Right lung (tissue), 5 donors: ENCODE measurements around the gene FAF2. TPM values are rescaled to one million over a fixed set of nuclear protein-coding genes. Genes with fewer than 3 reads are reported as not detected.

Experiments used
- DNase-seq, 2 donors: peaks; one replicate each; pipeline ENCODE4 v3.0.0-alpha.2; 2013
- polyA plus RNA-seq, 5 donors: library from polyadenylated mRNA; unstranded; fragments of 120-200 nt; gene quantifications; one replicate each; pipeline versions ENCODE4 v1.2.1 to v1.2.3, GENCODE V29; 2013; ENCODE audit warnings: inconsistent platforms in 1 of 5, low replicate concordance in 1 of 5; ENCODE audit not compliant: insufficient read length in 5 of 5, insufficient read depth in 1 of 5

The FAF2 gene
- polyA plus RNA-seq, 5 donors, result 41.9 to 55.9 (median 51.2) TPM

DNA sequence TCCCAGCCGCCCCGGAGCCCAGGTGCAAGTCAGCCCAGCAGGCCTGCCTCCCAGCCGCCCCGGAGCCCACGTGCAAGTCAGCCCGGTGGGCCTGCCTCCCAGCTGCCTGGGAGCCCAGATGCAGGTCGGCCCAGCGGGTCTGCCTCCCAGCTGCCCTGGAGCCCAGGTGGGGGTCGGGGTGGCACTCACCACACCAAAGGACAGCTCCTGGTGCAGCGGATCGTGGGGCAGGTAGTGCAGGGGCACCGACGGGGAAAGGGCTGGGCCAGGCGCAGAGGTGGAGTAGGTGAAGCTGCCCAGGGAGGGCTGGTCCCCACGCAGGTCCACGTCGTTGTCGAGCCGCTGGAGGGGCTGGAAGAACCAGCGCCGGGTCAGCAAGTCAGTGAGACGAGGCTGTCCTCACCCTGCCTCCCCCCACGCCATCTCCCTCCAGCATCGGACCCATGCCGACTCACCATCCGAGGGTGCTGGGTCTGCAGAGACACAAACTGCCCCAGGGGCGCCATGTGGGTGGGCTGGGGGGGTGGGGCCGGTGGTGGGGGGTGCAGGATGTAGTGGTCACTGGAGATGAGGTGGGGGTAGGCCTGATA is 82.3 kb downstream of the FAF2 start:
- no peak for DNase-seq

DNA sequence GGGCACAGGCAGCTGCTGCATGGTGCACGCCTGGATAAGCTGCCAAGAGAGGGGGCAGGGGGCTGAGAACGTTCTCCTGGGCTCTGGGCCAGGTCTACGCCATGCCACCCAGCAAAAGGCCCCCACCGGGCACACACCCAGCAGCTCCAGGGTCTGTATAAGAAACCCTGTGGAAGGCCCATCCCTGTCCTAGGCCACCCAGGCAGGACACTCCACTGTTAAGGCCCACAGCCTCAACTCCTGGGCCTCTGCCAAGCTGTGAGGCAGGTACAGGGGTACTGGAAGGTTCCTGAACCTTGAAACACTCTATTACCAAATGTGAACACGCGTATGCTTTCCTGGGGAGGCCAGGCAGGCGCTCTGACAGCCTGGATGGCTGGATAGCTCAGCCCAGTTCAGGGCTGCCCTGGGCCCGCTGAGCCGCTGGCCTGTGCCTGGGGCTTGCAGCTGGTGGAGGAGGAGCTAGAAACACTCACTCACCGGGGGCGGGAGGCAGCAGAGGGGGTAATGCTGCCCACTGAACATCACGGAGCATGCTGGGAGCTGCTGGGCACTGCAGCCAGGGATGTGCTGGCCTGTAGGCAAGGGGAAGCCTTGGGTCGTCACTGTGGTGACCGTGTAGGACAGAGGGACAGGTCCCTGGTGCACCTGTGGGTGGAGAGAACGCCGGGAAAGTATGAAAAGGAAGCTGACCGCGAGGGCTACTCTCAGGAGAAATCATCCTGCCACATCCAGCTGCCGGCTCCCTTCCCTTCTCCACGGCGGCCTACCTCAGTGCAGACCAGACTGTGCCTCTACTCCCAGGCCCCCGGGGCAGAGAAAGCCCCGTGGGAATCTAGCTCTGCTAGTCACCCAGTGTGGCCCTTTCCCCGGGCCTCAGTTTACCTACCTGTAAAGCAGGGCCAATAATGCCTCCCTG is 83.1 kb downstream of the FAF2 start:
- DNase-seq, result peak in 1 of 2 donors; percentile 17

DNA sequence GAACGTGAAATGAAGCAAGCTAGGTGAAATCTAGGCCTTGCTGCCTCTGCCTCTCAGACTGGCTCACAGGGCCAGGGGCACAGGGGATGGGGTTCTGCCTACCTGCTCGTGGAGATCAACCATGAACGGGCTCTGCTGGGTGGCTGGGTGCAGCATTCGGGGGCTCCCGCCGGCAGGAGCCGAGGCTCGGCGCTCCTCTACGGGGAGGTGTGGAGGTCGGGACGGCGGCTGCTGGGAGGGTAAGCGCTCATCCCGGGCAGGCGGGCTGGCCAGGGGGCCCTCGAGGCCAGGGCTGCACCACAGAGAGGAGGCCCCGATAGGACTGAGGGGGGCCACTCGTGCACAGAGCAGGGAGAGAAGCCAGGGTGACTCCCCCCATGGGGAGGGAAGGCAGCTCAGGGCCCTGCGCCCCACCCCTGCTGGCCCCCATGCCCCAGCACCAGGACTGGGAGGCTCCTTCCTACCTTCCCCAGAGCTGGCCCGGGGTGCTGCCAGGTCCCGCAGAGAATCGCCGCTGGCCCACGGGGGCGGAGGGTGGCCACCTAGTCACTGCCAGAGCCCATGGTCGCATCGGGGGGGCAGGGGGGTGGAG is 83.8 kb downstream of the FAF2 start:
- DNase-seq, result no peak

DNA sequence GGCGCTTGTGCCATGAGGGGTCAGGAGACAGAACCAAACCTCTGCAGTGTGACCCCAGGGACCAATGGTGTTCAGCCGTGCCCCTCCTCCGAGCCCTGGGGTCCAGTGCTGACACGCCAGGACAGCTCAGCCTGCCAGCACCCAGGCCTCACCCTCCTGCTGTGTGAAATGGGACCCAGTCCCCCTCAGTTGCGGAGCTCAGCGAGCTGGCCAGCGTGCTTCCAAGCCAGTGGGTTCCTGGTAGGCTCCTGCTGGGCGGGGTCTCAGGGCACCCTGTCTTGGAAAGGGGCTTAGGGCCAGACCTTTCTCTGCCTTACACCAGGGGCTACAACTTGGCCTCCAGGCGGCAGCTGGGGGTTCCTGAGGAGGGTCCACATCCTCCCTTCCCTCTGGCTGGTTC is 84.6 kb downstream of the FAF2 start:
- DNase-seq, result no peak

DNA sequence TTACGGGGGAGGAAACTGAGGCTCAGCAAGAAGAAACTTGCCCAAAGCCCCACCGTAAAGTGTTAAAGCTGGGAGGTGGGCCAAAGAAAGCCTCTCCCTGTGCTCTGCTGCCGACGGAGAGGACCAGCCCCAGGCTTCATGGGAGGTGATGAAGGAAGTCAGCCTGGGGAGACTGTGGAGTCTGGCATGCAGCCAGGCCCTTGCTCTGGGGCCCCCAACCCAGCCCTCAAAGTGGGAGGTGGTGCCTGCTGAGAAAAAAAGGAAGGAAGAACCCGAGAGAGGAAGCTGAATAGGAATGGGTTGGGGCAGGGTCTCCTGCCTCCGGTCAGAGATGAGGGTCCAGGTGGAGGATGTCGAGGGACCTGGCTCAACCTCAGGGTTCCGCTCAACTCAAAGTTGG is 85.2 kb downstream of the FAF2 start:
- DNase-seq, result peak in 1 of 2 donors; percentile 29

DNA sequence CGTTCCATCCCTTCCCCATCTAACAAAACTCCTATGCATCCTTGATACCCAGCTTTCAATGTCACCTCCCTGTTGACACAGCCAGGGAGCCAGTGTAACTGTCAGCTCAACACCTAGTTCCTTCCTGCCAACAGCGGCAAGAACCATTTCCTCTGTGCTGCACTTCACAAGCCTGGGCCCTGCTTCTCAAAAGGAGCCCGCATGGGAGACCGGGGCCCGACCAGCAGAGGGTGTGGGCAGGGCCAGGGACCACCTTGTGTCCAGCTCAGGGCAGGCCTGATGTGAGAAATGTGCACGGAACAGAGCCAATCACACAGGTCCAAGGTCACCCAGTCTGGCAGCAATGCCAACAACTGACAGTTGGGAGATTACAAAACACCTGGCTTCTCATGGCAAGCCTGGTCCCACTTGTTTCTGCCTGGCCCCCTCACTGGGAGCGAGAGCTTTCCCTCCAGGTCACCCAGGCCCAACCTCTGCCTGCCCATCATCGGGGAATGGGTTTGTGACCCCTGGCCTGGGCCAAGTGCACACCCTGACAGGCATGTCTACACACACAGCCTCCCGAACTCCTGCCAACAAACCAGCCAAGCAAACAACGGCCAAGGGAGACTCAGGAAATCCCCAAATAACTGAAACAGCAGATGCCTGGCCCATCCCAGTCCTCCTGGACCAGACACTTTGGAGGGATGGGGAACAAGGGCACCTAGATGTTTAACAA is 85.9 kb downstream of the FAF2 start:
- peak; percentile 8 to 19 for DNase-seq

DNA sequence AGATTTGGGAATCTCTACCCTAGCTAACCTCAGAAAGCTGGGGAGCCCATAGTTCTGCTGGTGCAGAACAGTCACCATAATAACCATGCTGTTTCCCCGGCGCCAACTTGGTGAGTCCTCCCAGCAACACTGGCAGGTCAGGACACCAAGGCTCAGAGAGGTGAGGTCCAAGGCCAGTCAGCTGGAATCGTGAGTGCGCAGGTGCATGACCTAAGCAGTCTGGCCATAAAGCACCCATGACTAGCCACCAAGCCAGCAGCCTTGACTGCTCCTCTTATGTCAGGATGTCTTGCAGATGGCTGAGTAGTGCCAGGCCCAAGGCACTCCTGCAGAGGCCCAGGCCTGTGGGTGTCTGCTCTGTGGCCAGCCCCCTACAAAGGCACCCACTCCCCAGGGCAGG is 86.5 kb downstream of the FAF2 start:
- DNase-seq, result no peak

DNA sequence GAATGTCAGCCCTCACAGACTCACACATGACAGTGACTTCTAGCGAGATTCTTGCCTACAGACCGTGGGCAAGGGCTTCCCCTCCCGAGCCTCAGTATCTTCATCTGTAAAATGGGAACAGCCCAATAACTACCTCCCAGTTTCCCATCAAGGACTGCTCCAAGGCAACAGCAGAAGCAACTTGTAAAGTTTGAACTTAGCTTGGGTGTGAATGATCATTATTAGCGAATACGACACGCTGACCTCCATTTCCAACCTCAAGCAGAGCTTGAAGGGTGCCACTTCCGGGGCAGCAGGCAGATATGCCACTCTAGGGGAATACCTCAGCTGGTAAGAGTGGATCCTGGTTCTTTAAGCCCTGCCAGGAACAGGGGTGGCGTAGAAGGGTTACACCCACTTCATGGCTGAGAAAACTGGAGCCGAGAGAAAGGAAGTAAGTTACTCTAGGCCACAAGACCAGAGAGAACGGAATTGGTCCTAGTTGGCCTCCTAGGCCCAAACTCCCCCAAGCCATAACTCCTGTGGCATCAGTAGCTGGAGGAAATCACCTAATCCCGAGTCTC is 87.0 kb downstream of the FAF2 start:
- DNase-seq, result peak; percentile 15 to 17

DNA sequence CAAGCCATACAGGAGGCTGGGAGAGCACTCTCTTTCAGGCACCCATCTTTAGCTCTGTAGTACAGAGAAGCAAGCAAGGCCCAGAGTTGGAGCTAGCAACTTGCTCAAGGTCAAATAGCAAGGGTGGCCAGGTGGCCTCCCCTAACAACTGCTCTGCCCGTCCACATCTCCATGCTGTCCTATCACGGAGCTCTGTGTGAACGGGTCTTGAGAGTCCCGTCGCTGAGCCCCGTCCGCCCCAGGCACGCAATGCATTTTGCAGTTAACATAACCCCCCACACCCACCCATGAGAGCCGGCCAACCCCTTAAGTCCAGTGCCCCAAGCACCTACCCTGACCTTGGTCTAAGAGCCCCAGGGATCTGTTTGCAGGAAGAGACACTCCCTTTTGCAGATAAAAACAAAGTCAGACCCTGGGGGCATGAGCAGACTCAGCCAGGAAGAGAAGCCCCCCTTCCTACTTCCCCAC is 87.5 kb downstream of the FAF2 start:
- peak; percentile 7 for DNase-seq

DNA sequence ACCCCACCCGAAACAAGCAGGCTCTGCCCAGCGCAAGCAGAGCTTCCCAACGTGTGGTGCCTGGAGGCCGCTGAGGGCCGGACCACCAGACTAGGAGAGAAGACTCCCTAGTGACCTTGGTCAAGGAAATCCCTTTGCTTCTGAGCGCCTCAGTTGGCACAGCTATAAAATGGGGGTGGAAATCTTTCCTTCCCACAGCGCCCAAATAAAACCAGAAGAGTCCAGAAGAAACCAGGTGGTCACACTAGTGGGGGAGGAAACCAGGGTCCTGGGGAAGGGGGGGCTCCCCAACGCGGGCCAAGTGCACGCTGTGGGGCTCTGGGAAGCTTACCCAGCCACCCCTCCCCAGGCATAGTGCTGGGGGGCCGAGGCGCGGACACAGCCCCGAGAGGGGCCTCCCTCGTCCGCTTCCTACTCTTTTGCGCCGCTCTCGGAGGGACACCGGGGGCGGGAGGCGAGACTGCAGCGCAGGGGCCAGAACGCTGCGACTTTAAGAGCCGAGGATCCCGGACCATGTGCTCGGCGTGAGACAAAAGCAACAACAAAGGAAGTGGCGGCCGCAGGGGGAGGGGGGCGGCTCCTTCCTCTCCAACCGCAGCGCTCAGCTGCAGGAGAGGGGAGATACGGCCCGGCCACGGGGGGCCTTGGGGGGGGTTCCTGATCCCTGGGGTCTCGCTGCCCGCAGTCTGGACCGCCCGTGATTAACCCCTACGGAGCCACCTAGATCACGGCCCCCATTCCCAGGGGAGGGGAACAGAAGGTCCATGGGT is 88.1 kb downstream of the FAF2 start:
- peak; percentile 74 to 78 for DNase-seq

DNA sequence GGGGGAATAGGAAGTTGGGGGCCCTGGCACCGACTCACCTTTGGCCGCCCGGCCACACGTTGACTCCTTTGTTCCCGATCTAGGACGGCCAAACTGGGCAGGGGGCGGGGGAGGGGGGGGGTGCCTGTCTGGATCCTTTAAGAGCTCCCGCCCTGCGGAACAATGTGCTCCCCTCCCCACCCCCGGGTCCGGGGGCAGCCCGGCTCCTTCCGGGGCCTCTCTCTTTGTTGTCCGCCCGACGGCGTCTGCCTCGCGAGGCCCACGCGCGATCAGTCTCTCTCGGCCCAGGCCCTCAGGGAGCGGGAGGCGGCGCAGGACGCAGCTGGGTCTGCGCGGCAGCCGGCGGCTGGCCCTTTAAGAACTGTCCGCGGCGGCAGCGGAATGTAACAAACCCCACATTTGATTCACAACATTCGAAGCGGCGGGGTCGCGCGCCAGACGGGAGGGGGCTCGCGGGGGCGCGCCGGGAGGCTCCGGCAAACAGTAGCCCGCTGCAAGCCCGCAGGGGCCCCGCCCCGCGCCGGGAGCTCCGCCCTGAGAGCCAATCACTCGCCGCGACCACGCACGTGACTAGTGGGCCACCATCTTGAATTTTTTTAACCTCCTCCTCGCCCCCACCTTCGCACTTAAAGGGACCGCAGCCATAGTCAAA is 88.8 kb downstream of the FAF2 start, which contains the start of gene RNF44:
Gene RNF44 (minus strand): TSS at position 501 of the 652 bp plus-strand sequence. CDS start 4,930 bp downstream, outside the sequence.
- peak; percentile 97 to 98 for DNase-seq

DNA sequence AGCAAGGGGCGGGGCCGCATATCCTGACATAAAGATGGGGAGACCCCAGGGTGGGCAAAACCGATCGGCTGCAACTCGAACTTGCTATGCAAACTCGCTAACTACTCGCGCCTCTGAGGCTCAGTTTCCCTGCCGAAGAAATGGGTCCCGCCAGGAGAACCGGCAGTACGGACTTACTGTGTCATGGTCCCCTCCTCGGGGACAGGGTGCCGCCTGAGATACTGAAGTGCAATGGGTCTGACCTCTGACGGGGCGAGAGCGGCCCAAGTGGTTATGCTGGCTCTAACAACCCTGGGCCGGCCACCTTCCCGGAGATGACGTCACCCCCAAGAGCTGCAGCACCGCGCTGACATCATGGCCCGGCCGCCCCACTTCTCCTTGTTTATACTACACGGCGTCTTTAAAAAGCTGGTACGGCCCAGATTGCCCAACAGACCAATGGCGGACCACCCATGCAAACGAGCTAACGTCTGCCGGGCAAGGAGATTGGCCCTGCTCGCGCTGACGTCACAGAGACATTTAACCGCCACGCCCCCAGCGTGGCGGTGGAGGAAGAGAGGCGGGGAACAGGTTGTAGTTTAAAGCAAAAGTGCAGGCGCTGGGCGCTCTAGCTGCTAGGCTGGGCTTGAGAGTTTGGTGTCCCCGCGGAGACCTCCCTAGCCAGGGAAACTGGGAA is 89.5 kb downstream of the FAF2 start:
- DNase-seq, result peak; percentile 99

DNA sequence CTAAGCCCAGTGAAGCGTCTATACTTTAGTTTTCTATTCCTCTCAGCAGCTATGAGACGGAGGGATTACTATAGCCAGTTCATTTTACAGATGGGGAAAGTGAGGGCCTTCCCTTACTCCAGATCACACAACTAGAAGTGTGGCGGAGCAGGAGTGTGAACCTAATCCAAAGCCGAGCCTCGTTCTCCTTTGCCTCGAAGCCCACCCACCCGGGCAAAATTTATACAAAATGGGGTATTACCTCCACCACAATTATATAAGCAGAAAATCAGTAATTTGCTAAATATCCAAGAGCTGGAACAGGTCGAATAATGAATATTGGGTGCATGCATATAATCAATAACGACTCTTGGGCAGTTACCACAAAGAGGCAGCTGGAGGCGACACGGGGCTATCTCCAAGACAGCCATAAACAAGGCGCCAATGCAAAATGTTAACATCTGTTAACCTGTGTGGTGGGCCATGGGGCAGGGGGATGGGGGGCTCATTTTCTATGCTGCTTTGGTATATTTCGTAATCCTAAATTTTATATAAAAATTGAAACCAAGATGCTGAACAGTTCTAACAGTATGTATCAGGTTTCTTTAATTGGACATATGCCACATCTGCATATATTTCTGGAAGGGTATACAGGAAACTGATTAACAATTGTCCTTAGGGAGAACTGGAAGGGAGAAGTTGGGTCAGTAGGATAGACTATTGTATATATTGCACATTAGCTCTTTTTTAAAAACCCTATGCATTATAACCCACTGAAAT is 90.2 kb downstream of the FAF2 start:
- peak in 1 of 2 donors; percentile 11 for DNase-seq

DNA sequence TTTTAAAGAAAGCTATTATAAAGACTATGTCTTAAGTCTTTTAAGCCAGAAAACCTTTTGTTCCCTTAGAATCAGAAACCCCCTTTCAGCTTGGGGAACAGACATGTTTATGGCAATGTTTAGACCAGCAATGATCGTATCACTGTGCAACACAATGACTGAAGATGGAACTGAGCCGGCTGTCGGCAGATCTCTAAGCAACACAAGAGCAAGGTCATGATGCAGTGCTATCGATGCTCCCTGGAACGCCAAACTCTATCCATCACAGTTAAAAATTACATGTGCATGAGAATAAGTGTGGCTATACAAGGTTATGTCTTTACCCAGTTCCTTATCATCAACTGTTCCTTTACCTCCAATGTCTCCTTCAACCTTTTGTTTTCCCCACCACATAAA is 90.8 kb downstream of the FAF2 start:
- no peak for DNase-seq

DNA sequence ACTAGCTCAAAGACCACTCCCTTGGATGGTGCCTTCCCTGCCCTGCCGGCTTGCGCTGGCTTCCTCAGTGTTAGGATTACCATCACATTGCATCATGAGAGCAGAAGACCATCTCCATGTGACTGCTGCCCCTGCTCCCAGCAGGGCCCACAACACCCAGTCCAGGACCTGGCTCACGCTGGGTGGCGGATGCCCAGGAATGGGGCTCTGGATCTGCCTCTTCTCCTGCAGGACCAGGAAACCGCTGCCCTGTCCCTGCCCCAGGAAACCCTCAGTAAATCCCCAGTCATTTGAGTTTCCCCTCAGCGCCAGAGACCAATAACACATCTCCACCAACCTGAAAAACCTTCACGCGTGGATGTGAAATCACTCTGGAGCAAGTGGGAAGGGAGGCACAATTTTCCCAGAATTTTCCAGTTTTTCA is 92.3 kb downstream of the FAF2 start:
- DNase-seq, result no peak

DNA sequence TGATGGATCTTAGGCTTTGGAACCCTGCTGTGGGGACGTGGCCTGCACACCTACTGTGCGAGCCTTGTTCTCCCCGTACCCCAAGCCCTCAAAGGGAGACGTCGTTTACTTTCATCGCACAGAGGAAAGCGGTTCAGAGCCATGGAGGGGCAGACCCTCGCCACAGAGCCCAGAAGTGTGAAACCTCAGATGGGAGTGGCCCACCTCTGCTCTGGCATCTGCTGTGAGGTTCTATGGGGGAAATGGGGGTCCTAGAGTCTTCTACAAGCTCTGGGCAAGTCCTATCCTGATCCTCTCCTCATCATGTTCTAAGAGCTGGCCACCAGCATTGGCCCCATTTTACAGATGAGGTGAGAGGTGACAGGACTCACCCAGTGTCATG is 92.8 kb downstream of the FAF2 start:
- no peak for DNase-seq

DNA sequence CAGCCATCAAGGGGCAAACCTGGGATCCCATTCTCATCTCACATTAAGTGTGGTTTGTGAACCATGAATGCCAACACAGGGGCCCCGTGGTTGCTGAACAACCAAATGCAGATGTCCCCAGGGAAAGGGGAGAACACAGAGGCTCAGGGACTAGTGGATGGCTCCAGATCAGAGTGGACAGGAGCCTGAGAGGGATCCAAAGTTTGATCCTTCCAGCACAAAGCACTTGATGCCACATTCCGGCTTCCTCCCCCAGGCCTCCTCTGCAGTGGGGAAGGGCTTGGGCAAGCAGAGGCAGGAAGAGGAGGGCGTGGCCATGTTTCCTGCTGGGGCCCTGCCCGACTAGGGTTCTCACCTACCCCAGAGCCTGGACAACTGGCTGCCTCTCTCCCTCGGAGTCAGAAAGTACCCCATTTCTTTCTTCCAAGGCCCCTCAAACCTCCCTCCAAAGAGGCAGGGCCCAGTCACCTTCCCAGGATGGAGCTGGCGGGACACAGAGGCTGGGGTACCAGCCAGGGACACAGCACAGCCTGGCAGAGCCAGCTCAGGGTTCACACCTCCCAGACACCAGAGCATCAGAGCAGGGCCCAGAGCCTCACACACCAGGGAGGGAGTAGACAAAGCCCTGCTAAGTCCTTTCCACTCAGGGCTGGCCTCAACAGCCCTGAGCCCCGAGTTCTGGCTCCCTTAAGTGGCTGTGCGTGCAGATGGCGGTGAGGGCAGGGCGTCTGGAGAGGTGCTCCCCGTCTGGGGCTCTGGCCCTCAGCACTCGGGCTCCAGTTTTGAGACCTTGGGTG is 93.4 kb downstream of the FAF2 start:
- DNase-seq, result peak; percentile 38 to 40

DNA sequence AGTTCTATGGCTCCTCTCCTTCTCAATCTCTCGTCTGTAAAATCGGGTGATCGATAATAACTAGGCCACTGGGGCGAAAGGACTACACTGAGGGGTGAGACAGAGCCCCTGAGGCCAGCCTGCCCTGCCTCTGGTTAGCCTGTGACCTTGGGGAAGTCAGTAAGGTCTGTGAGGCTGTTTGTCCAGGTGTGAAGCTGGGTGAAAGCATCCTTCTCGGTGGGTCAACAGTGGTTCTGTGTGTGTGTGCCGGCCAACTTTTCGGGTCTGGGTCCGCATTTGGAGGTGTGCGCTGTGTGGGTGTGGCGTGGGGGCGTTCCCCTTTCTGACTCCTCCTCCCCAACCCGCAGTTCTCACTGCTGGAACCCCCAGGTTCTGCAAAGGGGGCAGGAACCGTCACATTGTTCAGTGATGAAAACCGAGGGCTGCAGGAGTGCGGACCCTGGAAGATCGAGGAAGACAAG is 94.0 kb downstream of the FAF2 start:
- no peak for DNase-seq
